Activated naive CD8-positive, alpha-beta T cell treated with anti-CD3 and anti-CD28 coated beads, Interleukin-2, amount 10 ng/mL, durations not matched to agents 7 days and 5 days (primary cell): ENCODE results near the gene TMA7B. TPM values are rescaled to one million over a fixed set of nuclear protein-coding genes. Genes with fewer than 3 reads are reported as not detected.
"Not testable (repeated sequence)": the region's sequence is repeated elsewhere in the genome, so short reads cannot be mapped to it uniquely, and the experiment has no call there.

Source experiments
- ATAC-seq: fragments of 150-1000 bp; cut with Tn5 transposase; one replicate; pipeline ENCODE4 v1.10.0; 2021; ENCODE audit warnings: low read depth, moderate library complexity
- POLR2A ChIA-PET: fragments of 350-600 bp; sonication (Branson Sonifier 250); formaldehyde crosslinking; loops from one replicate; lab custom pipeline; 2021; ENCODE audit warnings: antibody characterized with exemption; lab: Charles Lee
- DNase-seq: peaks from one replicate; pipeline ENCODE4 v3.0.0; 2021
- H3K27ac Mint-ChIP-seq: one replicate; pipeline ENCODE4 v1.8.0; 2022; ENCODE audit warnings: mild to moderate bottlenecking, mixed read lengths
- H3K27me3 Mint-ChIP-seq: one replicate; pipeline ENCODE4 v1.8.0; 2022; ENCODE audit warnings: mild to moderate bottlenecking, moderate library complexity, mixed read lengths
- H3K36me3 Mint-ChIP-seq: one replicate; pipeline ENCODE4 v1.8.0; 2021; ENCODE audit warnings: mild to moderate bottlenecking, mixed read lengths
- H3K4me1 Mint-ChIP-seq: one replicate; pipeline ENCODE4 v1.8.0; 2021; ENCODE audit warnings: mixed read lengths
- H3K4me3 Mint-ChIP-seq: one replicate; pipeline ENCODE4 v1.8.0; 2022; ENCODE audit warnings: mild to moderate bottlenecking, moderate library complexity, mixed read lengths
- H3K9me3 Mint-ChIP-seq: one replicate; pipeline ENCODE4 v1.8.0; 2021; ENCODE audit warnings: mixed read lengths
- total RNA-seq, 2 experiments: library from RNA; stranded (reverse); gene quantifications; one replicate each; pipeline ENCODE4 v1.2.3, GENCODE V29; 2021

The TMA7B gene
- total RNA-seq, 2 experiments from 2014 or later = 8.5 to 9.1 TPM

- H3K4me3 Mint-ChIP-seq = no peak overlapping the region
- H3K36me3 Mint-ChIP-seq = peaks cover 29% of the 10 kb centered on the region
- H3K27ac Mint-ChIP-seq = no peak overlapping the region
- ATAC-seq = peak; percentile 12
- H3K4me1 Mint-ChIP-seq = peaks cover 37% of the 10 kb centered on the region
- H3K9me3 Mint-ChIP-seq = no peaks in the 10 kb centered on the region
- H3K27me3 Mint-ChIP-seq = no peaks in the 10 kb centered on the region
- no peak for DNase-seq
- POLR2A ChIA-PET = no interaction called here
Observed at GRCh38 chr22:39980596-39980995, 20.4 kb downstream of the TMA7B start.

DNA sequence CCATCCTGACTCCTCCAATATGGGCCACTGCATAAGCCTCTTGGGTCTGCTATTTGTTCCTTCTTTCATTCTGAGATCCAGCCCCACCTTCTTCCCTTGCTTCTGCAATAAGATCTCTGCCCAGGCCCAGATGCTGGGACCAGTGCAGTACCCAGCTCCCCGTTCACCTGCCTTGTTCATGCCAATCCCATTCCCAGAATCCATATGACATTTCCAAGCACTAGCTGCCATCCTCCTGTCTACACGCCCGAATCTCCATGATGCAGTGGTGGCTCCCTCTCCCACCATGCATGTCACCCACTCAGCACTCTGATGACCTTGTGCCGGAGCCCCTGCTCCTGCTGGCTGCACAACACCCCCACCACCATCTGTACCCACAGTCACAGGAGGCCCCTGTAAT, 23.1 kb downstream of the TMA7B start:
- no peaks in the 10 kb centered on the region for H3K9me3 Mint-ChIP-seq
- H3K4me3 Mint-ChIP-seq = no peak overlapping the region
- no peak overlapping the region for H3K27ac Mint-ChIP-seq
- H3K27me3 Mint-ChIP-seq = no peaks in the 10 kb centered on the region
- peaks cover 35% of the 10 kb centered on the region for H3K4me1 Mint-ChIP-seq
- POLR2A ChIA-PET = no interaction called here
- DNase-seq = no peak
- no peak for ATAC-seq
- peaks cover 2% of the 10 kb centered on the region for H3K36me3 Mint-ChIP-seq

DNA sequence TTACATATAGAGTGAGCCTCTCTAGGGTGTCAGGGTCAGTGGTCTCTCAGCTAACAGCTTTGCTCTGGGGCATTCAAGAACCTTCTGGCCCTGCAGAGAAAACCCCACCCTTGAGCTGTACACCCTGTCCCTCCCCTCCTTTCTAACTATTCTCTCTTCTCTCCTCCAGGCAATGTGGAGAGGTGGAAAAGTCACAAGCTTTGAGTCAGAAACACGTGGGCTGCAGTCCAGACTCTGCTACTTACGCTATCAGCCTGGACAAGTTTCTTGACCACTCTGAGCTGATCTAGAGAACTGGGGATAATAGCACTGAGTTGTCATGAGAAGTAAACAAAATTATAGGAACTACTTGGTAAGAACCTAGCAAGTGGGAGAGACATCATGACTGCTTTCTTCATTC, 23.8 kb downstream of the TMA7B start:
- DNase-seq (no peak), ATAC-seq (no peak)
- H3K36me3 Mint-ChIP-seq = peaks cover 2% of the 10 kb centered on the region
- H3K4me1 Mint-ChIP-seq = peaks cover 35% of the 10 kb centered on the region
- H3K27ac Mint-ChIP-seq = no peak overlapping the region
- POLR2A ChIA-PET = no interaction called here
- H3K27me3 Mint-ChIP-seq = peaks cover 4% of the 10 kb centered on the region
- no peaks in the 10 kb centered on the region for H3K9me3 Mint-ChIP-seq
- H3K4me3 Mint-ChIP-seq = no peak overlapping the region

GRCh38 chr22:39984746-39985145, 24.5 kb downstream of the TMA7B start:
- no peak overlapping the region for H3K27ac Mint-ChIP-seq
- POLR2A ChIA-PET = no interaction called here

DNA sequence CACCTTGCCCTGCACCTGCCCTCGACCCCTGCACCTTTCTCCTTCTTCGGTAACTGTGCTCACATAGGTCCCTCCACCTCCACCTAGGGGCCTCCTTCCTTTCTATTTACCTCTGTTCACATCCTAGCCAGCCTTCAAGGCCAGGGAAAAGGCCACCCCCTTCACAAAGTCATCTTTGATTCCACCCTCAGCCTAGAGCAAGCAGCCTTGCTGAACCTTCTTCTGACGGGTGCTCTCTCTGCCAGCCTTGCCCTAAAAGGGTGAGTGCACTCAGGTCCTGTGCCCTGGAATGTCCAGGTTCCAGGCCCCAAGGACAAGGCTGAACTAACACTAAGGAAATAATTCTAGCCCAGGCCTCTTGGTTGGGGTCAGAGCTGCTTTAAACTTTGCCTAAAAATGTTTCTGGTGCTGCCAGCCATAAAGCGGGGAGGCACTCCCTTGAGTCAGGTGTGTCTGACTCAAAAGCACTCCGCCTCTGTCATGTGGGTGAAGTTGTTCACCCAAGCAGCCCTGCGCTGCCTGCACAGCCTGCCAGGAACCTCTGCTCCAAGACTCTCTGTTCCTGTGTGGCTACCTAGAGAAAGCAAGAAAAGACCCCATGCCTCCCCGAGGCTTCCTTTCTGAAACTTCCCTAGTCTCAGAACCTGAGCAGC, 25.3 kb downstream of the TMA7B start:
- ATAC-seq (peak; percentile 59), DNase-seq (no peak)
- peaks cover 8% of the 10 kb centered on the region for H3K27me3 Mint-ChIP-seq
- no peak overlapping the region for H3K4me3 Mint-ChIP-seq
- POLR2A ChIA-PET = no interaction called here
- H3K27ac Mint-ChIP-seq = peak overlapping the region; percentile 20
- no peaks in the 10 kb centered on the region for H3K9me3 Mint-ChIP-seq
- H3K36me3 Mint-ChIP-seq = peaks cover 2% of the 10 kb centered on the region
- peaks cover 21% of the 10 kb centered on the region for H3K4me1 Mint-ChIP-seq

More at GRCh38 chr22:39984746-39985145, 24.5 kb downstream of the TMA7B start:
- no peaks in the 10 kb centered on the region for H3K9me3 Mint-ChIP-seq
- H3K27me3 Mint-ChIP-seq = peaks cover 8% of the 10 kb centered on the region
- H3K4me3 Mint-ChIP-seq = no peak overlapping the region
- DNase-seq (no peak), ATAC-seq (no peak)
- H3K36me3 Mint-ChIP-seq = peaks cover 2% of the 10 kb centered on the region
- peaks cover 28% of the 10 kb centered on the region for H3K4me1 Mint-ChIP-seq

- Mint-ChIP-seq H3K9me3 (no peaks in the 10 kb centered on the region), H3K27me3 (peaks cover 28% of the 10 kb centered on the region), H3K4me3 (no peak overlapping the region), H3K27ac (peak overlapping the region; percentile 26), H3K36me3 (peaks cover 2% of the 10 kb centered on the region), H3K4me1 (peaks cover 18% of the 10 kb centered on the region)
- DNase-seq (no peak), ATAC-seq (no peak)
- POLR2A ChIA-PET = no interaction called here
Observed at GRCh38 chr22:39988386-39989114, 28.4 kb downstream of the TMA7B start.

DNA sequence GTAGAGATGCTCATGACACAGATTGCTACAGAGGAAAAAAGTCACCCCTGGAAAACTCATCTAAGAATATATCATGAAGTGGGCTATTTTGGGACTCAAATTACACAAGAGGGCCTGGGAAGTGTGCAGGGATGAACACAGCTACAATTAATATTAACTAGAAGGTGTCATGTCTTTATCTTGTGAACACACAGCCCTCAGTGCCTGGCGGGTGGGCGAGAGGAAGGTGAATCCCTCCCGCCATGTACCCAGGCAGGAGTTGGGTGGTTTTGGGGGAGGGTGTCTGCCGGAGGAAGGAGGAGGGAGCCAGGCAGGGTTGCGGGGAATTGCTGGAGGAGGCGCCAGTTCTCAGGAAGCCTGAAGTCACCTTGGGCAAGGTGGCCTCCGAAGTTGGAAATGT, 29.4 kb downstream of the TMA7B start:
- peaks cover 36% of the 10 kb centered on the region for H3K27me3 Mint-ChIP-seq
- POLR2A ChIA-PET = no interaction called here
- peaks cover 2% of the 10 kb centered on the region for H3K36me3 Mint-ChIP-seq
- DNase-seq (no peak), ATAC-seq (no peak)
- H3K9me3 Mint-ChIP-seq = no peaks in the 10 kb centered on the region
- no peak overlapping the region for H3K27ac Mint-ChIP-seq
- no peak overlapping the region for H3K4me3 Mint-ChIP-seq
- H3K4me1 Mint-ChIP-seq = peaks cover 20% of the 10 kb centered on the region

DNA sequence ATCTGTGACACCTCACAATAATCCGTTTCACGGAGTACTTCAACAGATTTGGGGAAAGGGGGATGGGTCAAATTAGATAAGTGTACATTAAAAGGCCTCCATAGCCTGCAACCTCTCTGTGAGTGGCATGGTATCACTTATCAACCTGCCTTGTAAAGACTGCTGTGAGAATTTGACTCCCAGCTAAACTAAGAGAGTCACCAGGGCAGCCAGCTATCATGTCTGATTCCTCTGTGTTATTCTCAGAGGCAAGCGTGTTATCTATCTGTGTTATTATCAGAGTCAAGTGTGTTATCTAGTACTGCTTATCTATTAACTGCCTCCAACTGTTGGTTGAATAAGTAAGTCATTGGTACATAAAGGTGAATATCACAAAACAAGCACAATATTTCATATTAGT, 30.5 kb downstream of the TMA7B start:
- no peak overlapping the region for H3K4me3 Mint-ChIP-seq
- POLR2A ChIA-PET = no interaction called here
- peaks cover 11% of the 10 kb centered on the region for H3K4me1 Mint-ChIP-seq
- H3K27ac Mint-ChIP-seq = no peak overlapping the region
- ATAC-seq (no peak), DNase-seq (no peak)
- H3K9me3 Mint-ChIP-seq = no peaks in the 10 kb centered on the region
- H3K27me3 Mint-ChIP-seq = peaks cover 37% of the 10 kb centered on the region
- no peaks in the 10 kb centered on the region for H3K36me3 Mint-ChIP-seq

DNA sequence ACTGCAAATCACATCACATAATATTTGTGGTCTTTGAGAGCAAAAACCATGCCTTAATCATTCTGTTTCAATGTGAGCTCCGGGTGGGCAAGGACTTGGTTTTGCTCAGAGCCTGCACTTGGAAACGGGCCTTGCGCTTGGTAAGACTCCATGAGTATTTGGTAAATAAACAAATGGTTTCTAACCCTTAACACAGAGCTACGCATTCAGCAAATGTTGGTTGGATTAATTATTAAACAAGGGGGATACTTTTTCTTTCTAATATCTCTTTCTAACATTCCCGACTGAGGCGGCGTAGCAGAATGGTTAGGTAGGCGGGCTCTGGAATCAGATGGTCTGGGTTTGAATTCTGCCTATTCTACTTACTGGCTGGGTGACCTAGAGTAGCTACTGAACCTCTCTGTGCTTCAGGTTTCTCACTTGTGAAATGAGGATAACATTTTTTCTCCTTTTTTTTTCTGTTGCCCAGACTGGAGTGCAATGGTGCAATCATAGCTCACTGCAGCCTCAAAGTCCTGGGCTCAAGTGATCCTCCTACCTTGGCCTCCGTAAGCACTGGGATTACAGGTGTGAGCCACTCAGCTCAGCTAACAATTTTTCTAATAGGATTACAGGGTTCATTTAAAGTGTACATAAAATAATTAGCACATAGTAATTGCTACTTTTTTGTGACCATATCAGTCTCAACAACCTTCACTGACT, 31.1 kb downstream of the TMA7B start:
- DNase-seq (no peak), ATAC-seq (no peak)
- Mint-ChIP-seq H3K27ac (no peak overlapping the region), H3K4me3 (no peak overlapping the region), H3K36me3 (no peaks in the 10 kb centered on the region), H3K9me3 (no peaks in the 10 kb centered on the region), H3K27me3 (peaks cover 43% of the 10 kb centered on the region), H3K4me1 (peaks cover 7% of the 10 kb centered on the region)
- POLR2A ChIA-PET = no interaction called here

- ATAC-seq (no peak), DNase-seq (no peak)
- Mint-ChIP-seq H3K4me3 (no peak overlapping the region), H3K36me3 (no peaks in the 10 kb centered on the region), H3K27ac (no peak overlapping the region), H3K4me1 (peaks cover 7% of the 10 kb centered on the region), H3K9me3 (no peaks in the 10 kb centered on the region), H3K27me3 (peaks cover 53% of the 10 kb centered on the region)
- POLR2A ChIA-PET = no interaction called here
Observed at GRCh38 chr22:39992088-39992826, 32.1 kb downstream of the TMA7B start.

- H3K36me3 Mint-ChIP-seq, H3K9me3 Mint-ChIP-seq, DNase-seq, H3K4me1 Mint-ChIP-seq, POLR2A ChIA-PET, H3K27ac Mint-ChIP-seq, ATAC-seq, H3K4me3 Mint-ChIP-seq: not testable (repeated sequence)
- peaks cover 55% of the 10 kb centered on the region for H3K27me3 Mint-ChIP-seq
Observed at GRCh38 chr22:39992894-39993293, 32.7 kb downstream of the TMA7B start.

DNA sequence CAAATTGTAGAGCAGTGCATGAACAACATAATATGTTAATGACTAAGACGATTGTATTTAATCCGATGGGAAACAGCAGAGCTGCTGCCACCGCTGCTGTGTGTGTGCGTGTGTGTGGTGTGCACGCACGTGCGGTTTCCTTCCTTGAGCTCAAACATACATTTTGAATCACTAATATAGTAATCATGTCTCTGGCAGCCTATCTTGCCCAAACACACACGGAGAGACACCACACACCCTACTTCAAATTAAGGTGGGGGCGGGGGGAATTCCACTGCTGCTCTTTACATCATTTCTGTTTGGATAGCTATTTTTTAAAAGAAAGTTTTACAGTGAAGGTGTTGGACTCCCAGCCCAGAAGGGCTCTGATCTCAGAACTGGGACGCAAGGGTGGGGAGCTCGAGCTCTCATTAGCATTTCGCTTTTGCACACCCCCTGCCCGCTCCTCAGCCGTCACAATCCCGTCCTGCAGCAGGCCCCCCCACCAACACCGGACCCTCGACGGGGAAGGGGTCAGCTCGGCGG, 33.9 kb downstream of the TMA7B start:
- DNase-seq (no peak), ATAC-seq (no peak)
- Mint-ChIP-seq H3K4me3 (peak overlapping the region; percentile 45), H3K36me3 (no peaks in the 10 kb centered on the region), H3K27me3 (peaks cover 50% of the 10 kb centered on the region), H3K9me3 (no peaks in the 10 kb centered on the region), H3K4me1 (peaks cover 5% of the 10 kb centered on the region), H3K27ac (no peak overlapping the region)
- POLR2A ChIA-PET = interaction anchor here (1.3 kb wide), 1 partner anchor 50 kb away, joined by 3 read pairs; no protein-coding TSS in a partner anchor
